Stimulated activated CD8-positive, alpha-beta memory T cell treated with anti-CD3 and anti-CD28 coated beads, Interleukin-12 subunit alpha, Interleukin-12 subunit beta, amount 100 ng/mL, for 1 hour (primary cell): Measurements from ENCODE around the gene FNDC3B.

Experiments
- DNase-seq: peaks from one replicate; pipeline ENCODE4 v3.0.0-alpha.2; 2020; ENCODE audit warnings: low read depth

Gene FNDC3B

DNA sequence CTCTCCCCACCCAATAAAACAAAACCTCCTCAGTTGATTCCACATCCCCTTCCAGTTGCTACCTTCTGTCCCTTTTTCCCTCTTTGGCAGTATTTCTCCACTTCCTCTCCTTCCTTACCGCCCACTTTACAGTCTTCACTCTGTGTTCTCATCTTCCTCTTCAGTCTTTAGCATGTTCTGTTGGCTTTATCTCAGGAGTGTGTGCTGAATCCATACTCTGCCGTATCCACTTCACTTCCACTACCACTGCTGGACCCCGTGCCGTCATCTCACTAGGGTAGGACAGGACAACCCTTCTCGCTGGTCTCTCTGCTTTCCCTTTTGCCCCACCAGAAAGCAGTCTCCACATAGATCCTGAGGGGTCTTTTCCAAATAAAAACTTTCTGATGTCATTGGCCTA is 74.3 kb downstream of the FNDC3B start:
- DNase-seq = no peak

DNA sequence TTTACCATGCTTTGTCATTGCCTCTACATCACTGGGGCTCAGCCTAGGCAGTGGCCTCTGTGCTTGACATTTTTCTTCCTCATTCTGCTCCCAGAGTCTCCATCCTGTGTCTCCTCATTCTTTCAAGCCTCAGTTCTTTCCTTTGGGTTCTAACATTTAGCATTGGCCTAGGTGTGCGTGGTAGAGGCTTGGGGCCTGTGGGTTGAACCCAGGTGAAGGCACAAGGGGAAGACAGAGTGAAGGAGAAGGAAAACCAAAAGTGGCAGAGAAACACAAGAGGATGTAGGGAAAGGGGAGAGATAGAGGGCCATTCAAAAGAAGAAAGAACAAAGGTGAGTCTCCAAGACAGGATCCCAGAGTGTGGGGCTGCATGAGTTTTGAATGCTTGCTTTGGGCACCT is 75.7 kb downstream of the FNDC3B start:
- DNase-seq = no peak

DNA sequence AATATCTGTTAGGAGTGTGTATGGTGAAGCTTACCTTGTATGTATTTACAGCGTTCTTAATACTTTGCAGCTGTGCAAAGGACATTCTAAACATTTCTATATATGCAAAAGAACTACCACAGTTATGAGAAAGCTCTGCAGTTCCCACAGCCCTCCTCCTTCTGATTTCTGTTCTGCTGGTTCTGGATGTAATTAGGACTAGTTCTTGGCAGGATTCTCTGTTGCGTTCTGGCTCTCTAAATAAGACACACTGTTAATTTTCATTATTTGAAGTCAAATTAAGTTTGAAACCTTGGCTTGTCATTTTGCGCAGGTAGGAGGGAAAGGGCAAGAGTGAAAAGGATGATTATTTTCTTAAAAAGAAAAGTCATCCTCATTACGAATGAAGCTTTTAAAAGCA is 76.4 kb downstream of the FNDC3B start:
- DNase-seq = no peak

- DNase-seq = no peak
Measured at GRCh38 chr3:172118019-172118418, 78.6 kb downstream of the FNDC3B start.

DNA sequence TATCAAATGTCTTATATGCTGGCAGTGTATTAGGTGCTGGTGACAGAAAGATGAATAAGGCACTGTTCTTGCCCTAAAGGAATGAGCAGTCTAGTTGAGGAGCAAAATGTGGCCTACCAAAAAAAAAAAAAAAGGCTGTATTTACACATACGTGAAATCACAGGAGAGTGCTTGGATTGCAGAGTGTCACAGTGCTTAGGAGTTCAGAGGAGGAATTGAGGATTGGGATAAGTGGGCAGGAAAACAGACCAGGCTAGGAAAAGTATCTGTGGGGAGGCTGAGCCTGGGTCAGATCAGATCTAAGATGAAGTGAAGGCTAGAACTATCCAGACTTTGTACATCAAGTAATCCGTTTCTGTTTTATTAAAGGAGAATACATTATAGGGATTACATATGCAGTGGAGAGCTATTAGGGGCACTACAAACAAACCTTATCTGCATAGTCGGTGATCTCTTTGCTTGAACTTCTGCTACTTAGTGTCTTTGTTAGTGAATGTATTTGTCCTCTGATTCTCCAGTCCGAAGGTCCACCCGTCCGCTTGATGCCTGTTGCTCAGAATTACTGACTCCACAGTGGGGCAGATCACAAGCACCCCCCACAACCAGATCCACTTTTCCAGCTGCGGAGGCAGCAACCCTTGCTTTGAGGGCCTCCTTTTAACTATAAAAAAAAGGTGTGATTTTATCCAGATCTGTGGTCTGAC is 80.0 kb downstream of the FNDC3B start:
- DNase-seq = no peak

DNA sequence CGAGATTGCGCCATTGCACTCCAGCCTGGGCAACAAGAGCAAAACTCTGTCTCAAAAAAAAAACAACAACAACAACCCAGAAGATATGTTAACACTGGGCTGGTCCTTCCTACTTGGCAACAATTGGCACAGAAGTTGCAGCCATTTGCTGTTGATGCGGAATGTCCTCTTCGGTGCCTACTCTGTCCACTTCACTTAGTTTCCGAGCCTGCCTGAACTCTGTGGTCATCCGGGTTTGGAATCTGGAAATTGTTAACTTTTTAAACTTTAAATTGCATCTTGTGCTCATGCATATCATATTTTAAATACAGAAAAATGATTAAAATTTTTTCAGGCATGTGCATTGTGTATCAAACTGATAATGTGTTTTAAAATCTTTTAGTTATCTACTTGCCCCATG is 81.5 kb downstream of the FNDC3B start:
- DNase-seq = no peak

DNA sequence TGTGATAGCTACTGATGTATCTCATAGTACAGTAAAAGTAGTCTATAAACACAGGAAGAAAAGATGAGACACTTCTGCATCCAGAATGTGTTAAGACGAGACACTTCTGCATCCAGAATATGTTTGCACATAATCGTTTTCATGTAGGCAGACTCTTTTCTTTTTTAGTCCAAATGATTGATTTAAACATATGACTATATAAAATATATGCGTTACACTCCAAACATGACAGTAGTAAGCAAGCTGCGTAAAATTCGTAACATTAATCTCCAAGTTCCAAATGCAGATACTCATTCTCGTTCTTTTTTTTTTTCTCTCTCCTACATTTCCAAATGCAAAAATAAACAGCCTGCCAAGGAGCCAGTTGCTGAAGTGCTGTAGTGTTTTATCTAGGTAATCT is 82.6 kb downstream of the FNDC3B start:
- no peak for DNase-seq

DNA sequence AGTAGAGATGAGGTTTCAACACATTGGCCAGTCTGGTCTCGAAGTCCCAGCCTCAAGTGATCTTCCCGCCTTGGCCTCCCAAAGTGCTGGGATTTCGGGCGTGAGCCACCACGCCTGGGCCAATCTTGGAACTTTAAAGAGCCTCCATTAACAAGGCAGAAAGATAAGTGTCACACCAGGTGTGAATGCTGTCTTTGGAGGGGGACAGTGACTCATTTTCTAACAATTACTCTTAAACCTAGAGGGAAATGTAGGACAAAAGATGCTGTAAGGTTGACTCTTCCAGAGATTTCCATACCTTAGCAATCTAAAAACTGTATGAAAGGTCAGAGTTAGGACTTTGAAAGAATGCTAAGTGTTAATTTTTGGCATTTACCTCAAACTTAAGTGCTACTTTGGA is 84.9 kb downstream of the FNDC3B start:
- DNase-seq = no peak

DNA sequence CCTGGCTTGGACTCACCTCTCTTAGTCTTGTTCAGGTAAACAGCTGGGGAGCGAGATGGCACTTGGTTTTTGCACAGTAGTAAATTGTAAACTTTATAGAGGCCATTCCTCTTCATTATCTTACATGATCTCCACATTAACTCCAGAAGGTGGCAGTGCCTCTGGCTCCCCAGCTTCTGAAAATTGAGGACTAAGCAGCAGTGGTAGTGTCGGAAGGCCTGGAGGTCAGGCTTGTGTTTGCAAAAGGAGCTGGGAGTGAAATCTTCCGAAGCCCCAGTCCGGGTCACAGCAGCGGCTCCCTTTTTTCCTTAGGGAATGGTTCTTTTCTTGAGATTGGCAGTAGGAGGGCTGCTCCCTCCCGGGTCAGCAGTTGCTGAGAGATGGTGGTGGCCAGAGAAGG is 85.7 kb downstream of the FNDC3B start:
- no peak for DNase-seq

GRCh38 chr3:172125963-172126457 is 86.6 kb downstream of the FNDC3B start:
- DNase-seq = no peak

DNA sequence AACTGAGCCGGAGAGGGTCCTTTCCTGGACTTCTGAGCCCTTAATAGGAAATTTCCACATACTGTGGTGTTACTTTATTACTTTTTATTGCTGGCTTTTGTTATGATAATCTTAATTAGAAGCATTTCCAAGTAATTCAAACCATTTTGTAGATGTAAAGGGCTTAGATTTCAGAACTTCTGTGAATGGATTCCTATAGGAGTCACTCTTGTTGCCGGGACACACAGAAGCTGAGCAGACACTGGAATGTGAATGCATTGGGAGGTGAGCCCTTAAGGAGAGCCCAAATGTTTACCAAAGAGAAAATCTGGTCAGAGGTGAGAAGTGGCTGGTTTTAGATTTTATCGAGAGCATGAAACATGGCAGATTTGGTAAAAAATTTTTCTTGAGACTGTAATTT is 87.4 kb downstream of the FNDC3B start:
- no peak for DNase-seq

DNA sequence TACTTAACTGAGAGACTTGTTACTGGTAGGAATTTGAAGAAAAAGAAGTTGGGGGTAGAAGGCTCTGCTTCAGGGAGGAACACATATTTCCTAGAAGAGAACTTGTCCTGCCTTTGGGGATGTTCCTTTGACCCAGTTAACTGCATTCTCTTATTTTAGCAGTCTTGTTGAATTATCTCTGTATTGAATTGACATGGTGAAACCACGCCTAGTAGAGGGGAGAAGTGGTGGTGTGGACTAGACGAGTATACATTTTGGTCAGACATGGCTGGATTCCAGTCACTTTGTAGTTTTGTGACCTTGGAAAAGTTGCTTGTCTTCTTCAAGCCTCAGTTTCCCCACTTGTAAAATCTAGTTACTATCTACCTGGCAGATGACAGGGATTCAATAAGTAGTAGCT is 87.8 kb downstream of the FNDC3B start:
- no peak for DNase-seq

- no peak for DNase-seq
Measured at GRCh38 chr3:172127929-172128580, 88.7 kb downstream of the FNDC3B start.

DNA sequence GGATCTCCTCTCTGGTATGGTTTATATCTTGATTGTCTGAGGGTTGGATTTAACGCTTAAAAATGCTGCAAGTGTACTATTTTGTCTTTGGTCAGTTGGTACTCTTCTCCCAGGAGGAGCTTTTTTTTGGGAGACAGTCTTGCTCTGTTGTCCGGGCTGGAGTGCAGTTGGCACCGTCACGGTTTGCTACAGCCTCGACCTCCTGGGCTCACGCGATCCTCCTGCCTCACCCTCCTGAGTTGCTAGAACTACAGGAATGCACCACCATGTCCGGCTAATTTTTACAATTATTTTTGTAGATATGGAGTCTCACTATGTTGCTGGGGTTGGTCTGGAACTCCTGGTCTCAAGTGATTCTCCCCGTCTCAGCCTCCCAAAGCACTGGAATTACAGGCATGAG is 89.5 kb downstream of the FNDC3B start:
- no peak for DNase-seq

DNA sequence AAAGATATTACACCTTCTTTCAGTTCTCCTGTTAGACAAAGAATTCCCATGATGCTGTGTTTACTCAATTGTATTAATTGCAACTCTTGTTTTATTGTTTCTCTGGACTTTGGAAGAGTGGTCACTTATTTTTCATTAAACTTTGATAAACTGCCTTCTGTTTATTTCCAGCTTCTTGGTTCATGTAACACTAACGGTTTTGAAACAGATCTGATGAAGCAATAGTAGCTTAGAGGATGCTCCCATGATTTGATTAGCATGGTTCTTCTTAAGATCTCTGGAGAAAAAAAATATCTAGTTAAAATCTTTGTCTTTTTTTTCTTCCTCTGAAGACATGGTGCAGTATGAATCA is 90.1 kb downstream of the FNDC3B start:
- no peak for DNase-seq

DNA sequence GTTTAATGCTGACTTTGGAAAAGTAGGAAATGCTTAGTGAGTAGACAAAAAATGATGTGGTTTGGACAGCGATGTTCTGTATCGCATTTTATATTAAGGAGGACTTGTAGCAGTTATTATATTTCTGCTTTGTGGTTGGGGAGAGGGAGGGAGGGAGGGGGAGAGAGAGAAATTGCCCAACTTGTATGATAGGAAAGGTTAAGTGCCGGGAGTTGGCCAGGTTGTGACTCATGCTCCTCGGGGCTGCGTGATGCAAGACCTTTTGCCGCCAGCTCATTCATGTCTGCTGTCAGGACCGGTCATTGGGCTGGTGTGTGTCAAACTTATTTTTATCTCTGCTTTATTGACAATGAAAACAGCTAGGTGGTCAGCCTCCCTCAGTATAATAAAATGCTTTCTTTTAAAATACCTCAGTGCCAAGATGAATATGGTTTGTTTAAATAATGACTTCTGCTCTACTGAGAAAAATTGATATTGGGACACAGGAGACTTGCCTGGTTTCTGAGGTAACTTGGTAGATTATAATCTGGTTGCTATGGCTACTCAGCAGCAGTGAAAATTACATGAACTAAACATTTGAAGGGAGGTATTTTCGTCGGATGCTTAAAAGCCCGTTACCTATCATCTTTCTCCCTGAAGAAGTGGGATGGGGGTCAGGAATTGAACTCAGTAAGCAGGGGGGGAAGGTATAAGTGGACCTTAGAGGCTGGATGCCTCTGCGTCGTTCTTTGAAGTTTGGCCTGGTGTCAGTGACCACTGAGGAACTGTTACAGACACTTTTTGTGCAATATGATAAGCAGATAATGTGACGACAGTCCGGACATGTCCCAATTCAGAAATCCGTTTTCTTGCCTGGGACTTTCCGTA is 90.7 kb downstream of the FNDC3B start:
- DNase-seq = peak; percentile 37

DNA sequence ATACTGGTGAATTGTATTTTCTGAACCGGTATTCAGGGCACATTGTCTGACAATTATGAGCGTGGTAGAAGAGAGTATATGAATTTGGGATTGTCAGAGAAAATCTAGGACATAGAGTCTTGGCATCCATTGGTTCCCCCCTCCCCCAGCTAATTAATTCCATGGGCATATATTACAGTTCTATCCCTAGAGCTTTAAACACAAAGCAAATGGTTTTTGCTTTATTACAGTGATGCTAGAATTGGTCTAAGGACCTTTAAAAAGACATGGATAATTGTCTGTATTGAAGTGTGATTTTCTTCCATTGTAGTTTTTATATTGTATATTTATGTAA is 91.3 kb downstream of the FNDC3B start:
- no peak for DNase-seq

- no peak for DNase-seq
Measured at GRCh38 chr3:172131746-172132145, 92.4 kb downstream of the FNDC3B start.

DNA sequence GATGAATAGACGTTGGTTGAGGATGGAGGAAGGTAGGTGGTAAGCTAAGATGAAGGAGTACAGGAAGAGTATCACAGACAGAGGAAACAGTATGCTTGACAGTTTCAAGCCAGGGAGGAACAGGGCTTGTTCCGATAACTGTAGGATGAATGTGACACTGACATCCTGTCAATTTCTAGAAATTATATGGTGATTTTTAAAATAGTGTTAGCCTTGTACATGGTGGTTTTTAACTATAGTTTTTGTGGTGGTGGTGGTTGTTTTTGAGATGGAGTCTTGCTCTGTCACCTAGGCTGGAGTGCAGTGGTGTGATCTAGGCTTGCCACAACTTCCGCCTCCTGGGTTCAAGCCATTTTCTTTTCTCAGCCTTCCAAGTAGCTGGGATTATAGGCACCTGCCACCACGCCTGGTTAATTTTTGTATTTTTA is 92.8 kb downstream of the FNDC3B start:
- DNase-seq = no peak

DNA sequence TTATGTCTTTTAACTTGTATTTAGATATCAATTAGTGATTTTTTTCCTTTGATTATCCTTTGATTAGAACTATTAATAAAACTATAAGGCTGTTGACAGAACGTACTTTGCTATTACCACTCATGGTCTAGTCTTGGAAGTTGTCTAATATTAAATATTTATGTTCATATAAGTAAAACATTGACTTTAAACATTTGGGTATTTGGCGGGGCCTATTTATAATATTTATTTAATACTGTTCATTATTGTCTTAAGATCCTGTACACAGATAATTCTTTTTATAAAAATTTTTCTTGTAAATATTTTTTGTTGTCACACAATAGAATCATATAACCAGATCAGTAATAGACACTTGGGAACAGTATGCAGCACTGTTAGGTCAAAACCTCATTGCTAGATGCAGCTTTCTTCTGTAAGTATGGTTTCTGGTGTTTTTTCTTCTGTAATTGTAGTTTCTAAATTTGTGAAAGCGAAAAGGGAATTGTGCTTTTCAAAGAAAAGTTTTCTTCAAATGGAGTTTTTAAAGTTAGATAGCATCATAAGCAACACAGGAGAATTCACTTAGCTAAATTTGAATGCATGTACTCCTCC is 93.4 kb downstream of the FNDC3B start:
- no peak for DNase-seq

DNA sequence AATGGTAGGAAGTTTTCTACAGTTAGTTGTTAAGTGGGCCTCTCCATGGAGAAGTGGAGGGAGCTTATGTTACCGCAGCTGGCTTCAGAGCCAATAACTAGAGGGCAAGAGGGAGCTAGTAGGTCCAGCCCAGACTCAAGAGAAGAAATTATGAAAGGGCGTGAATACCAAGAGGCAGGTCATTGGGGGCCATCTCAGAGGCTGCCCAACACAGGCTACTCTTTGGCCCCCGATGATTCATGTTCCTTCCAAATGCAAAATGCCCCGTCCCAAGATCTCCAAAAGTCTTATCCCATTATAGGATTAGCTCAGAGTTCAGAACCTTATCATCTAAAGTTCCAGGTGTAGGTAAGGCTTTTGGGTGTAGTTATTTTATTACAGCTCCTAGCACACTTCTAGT is 94.5 kb downstream of the FNDC3B start:
- no peak for DNase-seq

DNA sequence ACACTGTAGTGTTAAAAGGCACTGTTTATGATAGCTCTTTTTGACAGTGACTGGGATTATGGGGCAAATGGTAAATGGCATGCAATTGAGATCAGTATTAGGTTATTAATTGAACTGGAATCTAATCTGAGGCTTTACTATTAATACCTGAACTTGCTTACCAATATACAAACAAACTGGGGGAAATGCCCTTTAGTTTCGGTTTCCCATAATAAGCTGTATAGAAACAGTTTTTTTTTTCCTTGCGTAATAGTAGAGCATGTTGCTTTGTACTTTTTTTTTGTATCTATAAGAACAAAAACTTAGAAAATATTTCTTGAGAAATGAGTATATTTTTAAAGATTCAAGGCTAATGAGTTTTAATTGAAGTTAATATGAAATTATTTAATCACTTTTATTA is 95.0 kb downstream of the FNDC3B start:
- DNase-seq = no peak

DNA sequence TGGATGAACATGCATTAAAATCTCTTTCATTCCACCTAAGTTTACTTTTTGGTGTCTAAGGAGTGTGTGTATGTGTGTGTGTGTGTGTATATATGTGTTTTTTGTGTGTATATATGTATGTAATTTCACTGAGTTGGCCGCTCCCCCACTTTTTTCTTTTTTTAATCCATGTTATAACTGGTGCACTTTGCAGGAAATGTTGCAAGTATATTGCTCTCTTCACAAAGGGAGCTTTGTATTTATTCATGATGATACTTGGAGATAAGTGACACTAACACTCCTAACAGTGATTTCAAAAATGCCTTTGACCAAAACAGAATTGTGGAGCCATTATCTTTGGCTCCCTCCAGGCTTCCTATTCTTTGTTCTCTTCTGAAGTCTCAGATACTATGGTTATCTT is 95.8 kb downstream of the FNDC3B start:
- DNase-seq = no peak
